CD14-positive monocyte (primary cell): Measurements from ENCODE around the gene GALNT18. TPM values are rescaled to one million over a fixed set of nuclear protein-coding genes. Genes with fewer than 3 reads are reported as not detected.

Experiments
- DNase-seq, 3 donors: peaks; one replicate each; pipeline ENCODE4 v3.0.0-alpha.2; 2011 to 2022
- H2AFZ ChIP-seq: 2 replicates; pipeline ENCODE4 v1.6.0; 2012; ENCODE audit warnings: mild to moderate bottlenecking, low read depth, low read length, inconsistent platforms; ENCODE audit not compliant: insufficient read depth, poor library complexity, severe bottlenecking
- H3K27ac ChIP-seq, 2 donors: 1 replicate in 1 of 2; 2 replicates in 1 of 2; pipeline ENCODE4 v1.5.1; 2012 to 2013; ENCODE audit warnings: low read length in 2 of 2, control low read depth in 1 of 2, inconsistent platforms in 1 of 2, low read depth in 1 of 2, mild to moderate bottlenecking in 1 of 2
- H3K27me3 ChIP-seq, 2 donors: one replicate each; pipeline versions ENCODE4 v1.6.0 to v1.6.1; 2011 to 2013; ENCODE audit warnings: low read length in 2 of 2; ENCODE audit not compliant: control insufficient read depth in 2 of 2, insufficient read depth in 2 of 2
- H3K36me3 ChIP-seq, 2 donors: replicated peaks in 1 of 2; 1 replicate in 1 of 2; 2 replicates in 1 of 2; pipeline versions ENCODE4 v1.5.1 to v1.6.1; 2012 to 2013; ENCODE audit warnings: low read length in 2 of 2, control low read depth in 1 of 2, inconsistent platforms in 1 of 2, mild to moderate bottlenecking in 1 of 2; ENCODE audit not compliant: insufficient read depth in 2 of 2, control insufficient read depth in 1 of 2
- H3K4me1 ChIP-seq, 2 donors: 1 replicate in 1 of 2; 2 replicates in 1 of 2; pipeline versions ENCODE4 v1.5.1 to v1.6.1; 2012 to 2013; ENCODE audit warnings: low read length in 2 of 2, control low read depth in 1 of 2, inconsistent platforms in 1 of 2, mild to moderate bottlenecking in 1 of 2, moderate library complexity in 1 of 2; ENCODE audit not compliant: insufficient read depth in 2 of 2, control insufficient read depth in 1 of 2
- H3K4me2 ChIP-seq: replicated peaks from 2 replicates; pipeline ENCODE3; 2012; ENCODE audit warnings: low read length, moderate library complexity, mild to moderate bottlenecking; ENCODE audit not compliant: poor library complexity, severe bottlenecking; ENCODE audit errors: extremely low read depth
- H3K4me3 ChIP-seq, 3 experiments: fragments of 200-600 bp in 1 of 3; sonication (generic) in 1 of 3; replicated peaks in 1 of 3; 1 replicate in 2 of 3; 2 replicates in 1 of 3; pipeline ENCODE4 v1.5.1; 2011 to 2013; ENCODE audit warnings: low read length in 3 of 3, mild to moderate bottlenecking in 3 of 3, control low read depth in 2 of 3, low read depth in 2 of 3, inconsistent platforms in 1 of 3, moderate library complexity in 1 of 3
- H3K79me2 ChIP-seq: 2 replicates; pipeline ENCODE4 v1.6.0; 2012; ENCODE audit warnings: mild to moderate bottlenecking, control low read depth, inconsistent platforms, low read length, moderate library complexity; ENCODE audit not compliant: insufficient read depth
- H3K9ac ChIP-seq: 2 replicates; pipeline ENCODE4 v1.6.0; 2017; ENCODE audit warnings: low read length, mild to moderate bottlenecking; ENCODE audit not compliant: insufficient read depth, poor library complexity, severe bottlenecking
- H3K9me3 ChIP-seq, 2 donors: replicated peaks in 1 of 2; 1 replicate in 1 of 2; 2 replicates in 1 of 2; pipeline versions ENCODE4 v1.5.1 to v1.6.1; 2012 to 2013; ENCODE audit warnings: low read length in 2 of 2, control low read depth in 1 of 2; ENCODE audit not compliant: control insufficient read depth in 1 of 2, insufficient read depth in 1 of 2
- H4K20me1 ChIP-seq: 2 replicates; pipeline ENCODE4 v1.6.0; 2012; ENCODE audit warnings: mild to moderate bottlenecking, low read length, control low read depth, moderate library complexity; ENCODE audit not compliant: insufficient read depth
- H3K27ac Mint-ChIP-seq, 7 donors: one replicate each; pipeline ENCODE4 v1.8.0; 2020; ENCODE audit warnings: mild to moderate bottlenecking in 7 of 7, mixed read lengths in 7 of 7, moderate library complexity in 6 of 7, inconsistent platforms in 2 of 7
- H3K27me3 Mint-ChIP-seq, 3 donors: one replicate each; pipeline ENCODE4 v1.8.0; 2021 to 2022; ENCODE audit warnings: low read depth in 3 of 3, mild to moderate bottlenecking in 3 of 3, mixed read lengths in 3 of 3, moderate library complexity in 3 of 3, inconsistent platforms in 1 of 3
- H3K36me3 Mint-ChIP-seq, 2 donors: one replicate each; pipeline ENCODE4 v1.8.0; 2020; ENCODE audit warnings: mixed read lengths in 2 of 2, inconsistent platforms in 1 of 2, mild to moderate bottlenecking in 1 of 2
- H3K4me1 Mint-ChIP-seq: one replicate; pipeline ENCODE4 v1.8.0; 2020; ENCODE audit warnings: mild to moderate bottlenecking, mixed read lengths
- H3K4me3 Mint-ChIP-seq, 2 donors: one replicate each; pipeline ENCODE4 v1.8.0; 2020; ENCODE audit warnings: mild to moderate bottlenecking in 2 of 2, mixed read lengths in 2 of 2, moderate library complexity in 1 of 2
- H3K9me3 Mint-ChIP-seq, 7 donors: one replicate each; pipeline ENCODE4 v1.8.0; 2020 to 2022; ENCODE audit warnings: mixed read lengths in 7 of 7, mild to moderate bottlenecking in 6 of 7, moderate library complexity in 6 of 7, inconsistent platforms in 2 of 7
- WGBS: methylation state at CpG from one replicate; pipeline ENCODE4 v1.1.5; 2013; ENCODE audit warnings: missing lambda C conversion rate; ENCODE audit not compliant: insufficient coverage; 5-methylcytosine and 5-hydroxymethylcytosine counted together
- intact Hi-C, 2 donors: fragments of 100-400 bp; cut with micrococcal nuclease; formaldehyde crosslinking; loops; one replicate each; pipeline versions ENCODE4 v1.15.0 to v1.15.1; 2023
- polyA plus RNA-seq, 3 donors: library from polyadenylated mRNA; depleted of rRNA in 1 of 3; unstranded in 2 of 3; stranded (reverse) in 1 of 3; fragments of 300-500 nt in 2 of 3; fragments of >200 nt in 1 of 3; fragmentation: Illumina TruSeq in 2 of 3; gene quantifications; 1 replicate in 2 of 3; 2 replicates in 1 of 3; pipeline ENCODE4 v1.2.3, GENCODE V29; 2012 to 2021
- TF ChIP-seq, protein P1 (sequence below): fragments of 200-600 bp; IDR thresholded peaks from one replicate; pipeline ENCODE4 v1.8.0; 2022; ENCODE audit warnings: antibody characterized with exemption, mild to moderate bottlenecking

GALNT18 gene
- polyA plus RNA-seq, 3 donors, result not detected

DNA sequence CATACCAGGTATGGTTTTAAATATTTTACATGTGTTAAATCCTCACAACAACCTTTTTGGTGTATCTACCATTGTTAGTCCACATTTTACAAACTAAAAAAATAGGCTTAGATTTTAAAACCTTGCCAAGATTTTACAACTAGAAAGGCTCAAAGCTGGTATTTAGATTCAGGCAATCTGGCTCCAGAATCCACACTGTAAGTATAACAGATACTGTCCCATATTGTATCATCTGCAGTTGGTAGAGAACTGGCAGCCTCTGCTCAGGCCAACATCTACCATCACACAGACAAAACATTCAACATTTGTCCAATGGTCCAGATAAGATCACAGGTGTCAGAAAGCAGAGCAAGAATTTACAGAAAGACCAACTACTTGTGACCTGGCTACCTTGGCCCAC lies 299.7 kb downstream of the GALNT18 start:
- Mint-ChIP-seq H3K9me3 (peaks cover 3 to 18% (median 13%) of the 10 kb centered on the region in 7 donors), H3K27ac (no peak overlapping the region), H3K36me3 (peaks cover 0 to 3% of the 10 kb centered on the region in 2 donors), H3K4me1 (peaks cover 13% of the 10 kb centered on the region), H3K27me3 (peaks cover 0 to 3% (median 3%) of the 10 kb centered on the region in 3 donors), H3K4me3 (no peak overlapping the region)
- intact Hi-C loops, result no loop called here
- Histone ChIP-seq H3K4me2 (no peak overlapping the region), H2AFZ (no peak overlapping the region), H3K4me3 (no peak overlapping the region), H3K27me3 (no peaks in the 10 kb centered on the region), H3K79me2 (no peaks in the 10 kb centered on the region), H3K4me1 (peaks cover 17 to 18% of the 10 kb centered on the region in 2 donors), H3K9ac (no peak overlapping the region), H3K9me3 (peaks cover 5 to 14% of the 10 kb centered on the region in 2 donors), H4K20me1 (no peaks in the 10 kb centered on the region), H3K36me3 (no peaks in the 10 kb centered on the region), H3K27ac (no peak overlapping the region)
- TF ChIP-seq, protein P1, sequence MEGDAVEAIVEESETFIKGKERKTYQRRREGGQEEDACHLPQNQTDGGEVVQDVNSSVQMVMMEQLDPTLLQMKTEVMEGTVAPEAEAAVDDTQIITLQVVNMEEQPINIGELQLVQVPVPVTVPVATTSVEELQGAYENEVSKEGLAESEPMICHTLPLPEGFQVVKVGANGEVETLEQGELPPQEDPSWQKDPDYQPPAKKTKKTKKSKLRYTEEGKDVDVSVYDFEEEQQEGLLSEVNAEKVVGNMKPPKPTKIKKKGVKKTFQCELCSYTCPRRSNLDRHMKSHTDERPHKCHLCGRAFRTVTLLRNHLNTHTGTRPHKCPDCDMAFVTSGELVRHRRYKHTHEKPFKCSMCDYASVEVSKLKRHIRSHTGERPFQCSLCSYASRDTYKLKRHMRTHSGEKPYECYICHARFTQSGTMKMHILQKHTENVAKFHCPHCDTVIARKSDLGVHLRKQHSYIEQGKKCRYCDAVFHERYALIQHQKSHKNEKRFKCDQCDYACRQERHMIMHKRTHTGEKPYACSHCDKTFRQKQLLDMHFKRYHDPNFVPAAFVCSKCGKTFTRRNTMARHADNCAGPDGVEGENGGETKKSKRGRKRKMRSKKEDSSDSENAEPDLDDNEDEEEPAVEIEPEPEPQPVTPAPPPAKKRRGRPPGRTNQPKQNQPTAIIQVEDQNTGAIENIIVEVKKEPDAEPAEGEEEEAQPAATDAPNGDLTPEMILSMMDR, result no peak
- no peak for DNase-seq

GRCh38 chr11:11320825-11321224 lies 301.0 kb downstream of the GALNT18 start:
- Histone ChIP-seq H3K79me2 (no peaks in the 10 kb centered on the region), H3K36me3 (no peaks in the 10 kb centered on the region), H4K20me1 (no peaks in the 10 kb centered on the region), H3K4me3 (no peak overlapping the region), H2AFZ (no peak overlapping the region), H3K4me1 (peaks cover 17 to 18% of the 10 kb centered on the region in 2 donors), H3K9me3 (peaks cover 5 to 14% of the 10 kb centered on the region in 2 donors), H3K27ac (no peak overlapping the region), H3K4me2 (no peak overlapping the region), H3K27me3 (no peaks in the 10 kb centered on the region), H3K9ac (no peak overlapping the region)
- no peaks in the 10 kb centered on the region for H3K27me3 Mint-ChIP-seq
- peaks cover 3 to 15% (median 13%) of the 10 kb centered on the region in 7 donors for H3K9me3 Mint-ChIP-seq
- no peak for DNase-seq
- H3K4me3 Mint-ChIP-seq, result no peak overlapping the region
- 100% methylated on average over 1 of the region's 2 CpGs for WGBS
- intact Hi-C loops, result no loop called here
- H3K27ac Mint-ChIP-seq, result no peak overlapping the region
- peaks cover 0 to 3% of the 10 kb centered on the region in 2 donors for H3K36me3 Mint-ChIP-seq
- TF ChIP-seq, protein P1, result no peak
- H3K4me1 Mint-ChIP-seq, result peaks cover 13% of the 10 kb centered on the region
